Tibial nerve (tissue), 4 donors: Measurements from ENCODE around the gene RUNX2. TPM values are rescaled to one million over a fixed set of nuclear protein-coding genes. Genes with fewer than 3 reads are reported as not detected.

Experiments
- DNase-seq, 2 donors: peaks; one replicate each; pipeline ENCODE4 v3.0.0-alpha.2; 2019; ENCODE audit warnings: low spot score in 2 of 2
- H3K27ac ChIP-seq, 4 donors: fragments of 200-600 bp; sonication (generic) in 3 of 4; one replicate each; pipeline ENCODE4 v1.5.1; 2017 to 2019; ENCODE audit warnings: mild to moderate bottlenecking in 1 of 4
- H3K27me3 ChIP-seq, 2 donors: fragments of 200-600 bp; sonication (generic) in 1 of 2; one replicate each; pipeline versions ENCODE4 v1.5.1 to v1.6.0; 2017 to 2019
- H3K36me3 ChIP-seq, 3 donors: fragments of 200-600 bp; sonication (generic); one replicate each; pipeline ENCODE4 v1.5.1; 2018 to 2019
- H3K4me1 ChIP-seq, 4 donors: fragments of 200-600 bp; sonication (generic) in 3 of 4; one replicate each; pipeline ENCODE4 v1.5.1; 2017 to 2019
- H3K4me3 ChIP-seq, 4 donors: fragments of 200-600 bp; sonication (generic) in 3 of 4; one replicate each; pipeline ENCODE4 v1.5.1; 2017 to 2019; ENCODE audit warnings: mild to moderate bottlenecking in 1 of 4, moderate library complexity in 1 of 4
- H3K9me3 ChIP-seq, 4 donors: fragments of 200-600 bp; sonication (generic) in 3 of 4; one replicate each; pipeline ENCODE4 v1.5.1; 2017 to 2019
- CTCF ChIP-seq, 5 experiments: fragments of 200-600 bp in 3 of 5; fragments of 450-650 bp in 2 of 5; sonication (generic) in 3 of 5; IDR thresholded peaks; one replicate each; pipeline ENCODE4 v1.5.1; 2016 to 2019; ENCODE audit warnings: antibody characterized with exemption in 5 of 5, mild to moderate bottlenecking in 3 of 5, moderate library complexity in 2 of 5
- EP300 ChIP-seq, 2 donors: sonication (generic); formaldehyde crosslinking; IDR thresholded peaks; one replicate each; pipeline ENCODE4 v1.6.1; 2017; ENCODE audit warnings: antibody characterized with exemption in 2 of 2, mild to moderate bottlenecking in 1 of 2
- POLR2A ChIP-seq, 2 donors: fragments of 450-650 bp; IDR thresholded peaks; one replicate each; pipeline ENCODE4 v1.6.1; 2017; ENCODE audit warnings: antibody characterized with exemption in 2 of 2, mild to moderate bottlenecking in 2 of 2, moderate library complexity in 2 of 2
- WGBS, 2 donors: methylation state at CpG; one replicate each; pipeline ENCODE4 v1.1.5; 2018; 5-methylcytosine and 5-hydroxymethylcytosine counted together
- total RNA-seq, 4 donors: library from RNA; depleted of rRNA; stranded (reverse); fragments of >200 nt; gene quantifications; one replicate each; pipeline ENCODE4 v1.1.0, GENCODE V29; 2016

The RUNX2 gene
- total RNA-seq, 4 donors from 2014 or later, result 6.3 to 12.3 (median 7.8) TPM

- 81 to 83% methylated on average over 6 of the region's 6 CpGs for WGBS, 2 donors
- no peak for TF ChIP-seq CTCF (IDR thresholded peaks at IDR 0.05)
- TF ChIP-seq EP300 (IDR thresholded peaks at IDR 0.05), result no peak
- no peak for TF ChIP-seq POLR2A (IDR thresholded peaks at IDR 0.05)
- no peaks in the 10 kb centered on the region for H3K27me3 ChIP-seq
These were observed 127.3 kb downstream of the RUNX2 start for GRCh38 chr6:45455408-45455807.

GRCh38 chr6:45457141-45457540 lies 129.0 kb downstream of the RUNX2 start:
- H3K9me3 ChIP-seq, result peaks cover 0 to 3% (median 0%) of the 10 kb centered on the region in 4 donors
- no peak for TF ChIP-seq EP300 (IDR thresholded peaks at IDR 0.05)
- no peak for TF ChIP-seq POLR2A (IDR thresholded peaks at IDR 0.05)
- TF ChIP-seq CTCF (IDR thresholded peaks at IDR 0.05), result no peak
- no peak for DNase-seq
- H3K27ac ChIP-seq, result no peak overlapping the region
- no peaks in the 10 kb centered on the region for H3K36me3 ChIP-seq
- H3K4me3 ChIP-seq, result no peak overlapping the region
- H3K27me3 ChIP-seq, result no peaks in the 10 kb centered on the region
- H3K4me1 ChIP-seq, result peaks cover 0 to 9% (median 4%) of the 10 kb centered on the region in 4 donors

More at GRCh38 chr6:45455408-45455807, 127.3 kb downstream of the RUNX2 start:
- Histone ChIP-seq H3K9me3 (peaks cover 0 to 3% (median 0%) of the 10 kb centered on the region in 4 donors), H3K36me3 (peaks cover 0 to 5% (median 0%) of the 10 kb centered on the region in 3 donors), H3K27ac (no peak overlapping the region), H3K4me3 (no peak overlapping the region), H3K4me1 (peaks cover 0 to 9% (median 4%) of the 10 kb centered on the region in 4 donors)
- DNase-seq, result no peak

GRCh38 chr6:45458672-45459071 lies 130.5 kb downstream of the RUNX2 start:
- 81 to 89% methylated on average over 2 of the region's 2 CpGs for WGBS, 2 donors
- H3K4me3 ChIP-seq, result no peak overlapping the region
- no peaks in the 10 kb centered on the region for H3K27me3 ChIP-seq
- no peak for TF ChIP-seq POLR2A (IDR thresholded peaks at IDR 0.05)
- TF ChIP-seq EP300 (IDR thresholded peaks at IDR 0.05), result no peak
- no peak for TF ChIP-seq CTCF (IDR thresholded peaks at IDR 0.05)
- H3K27ac ChIP-seq, result no peak overlapping the region
- no peaks in the 10 kb centered on the region for H3K36me3 ChIP-seq
- peaks cover 0 to 8% (median 3%) of the 10 kb centered on the region in 4 donors for H3K4me1 ChIP-seq
- H3K9me3 ChIP-seq, result peaks cover 0 to 3% (median 0%) of the 10 kb centered on the region in 4 donors
- no peak for DNase-seq

GRCh38 chr6:45460166-45460565 lies 132.0 kb downstream of the RUNX2 start:
- 97 to 98% methylated on average over 2 of the region's 2 CpGs for WGBS, 2 donors
- no peak for DNase-seq

GRCh38 chr6:45461486-45461885 lies 133.4 kb downstream of the RUNX2 start:
- no peak for DNase-seq
- 75% methylated on average over 3 of the region's 3 CpGs for WGBS, 2 donors

More at GRCh38 chr6:45460166-45460565, 132.0 kb downstream of the RUNX2 start:
- TF ChIP-seq POLR2A (IDR thresholded peaks at IDR 0.05), result no peak
- no peak for TF ChIP-seq CTCF (IDR thresholded peaks at IDR 0.05)
- no peak for TF ChIP-seq EP300 (IDR thresholded peaks at IDR 0.05)
- peaks cover 0 to 3% (median 0%) of the 10 kb centered on the region in 4 donors for H3K9me3 ChIP-seq
- H3K4me3 ChIP-seq, result no peak overlapping the region
- no peaks in the 10 kb centered on the region for H3K36me3 ChIP-seq
- no peaks in the 10 kb centered on the region for H3K4me1 ChIP-seq
- no peaks in the 10 kb centered on the region for H3K27me3 ChIP-seq
- no peak overlapping the region for H3K27ac ChIP-seq

More at GRCh38 chr6:45461486-45461885, 133.4 kb downstream of the RUNX2 start:
- Histone ChIP-seq H3K27ac (no peak overlapping the region), H3K4me3 (no peak overlapping the region), H3K27me3 (no peaks in the 10 kb centered on the region), H3K36me3 (no peaks in the 10 kb centered on the region), H3K9me3 (peaks cover 0 to under 1% (median 0%) of the 10 kb centered on the region in 4 donors), H3K4me1 (peaks cover 0 to 2% (median 0%) of the 10 kb centered on the region in 4 donors)
- TF ChIP-seq POLR2A (IDR thresholded peaks at IDR 0.05), result no peak
- TF ChIP-seq CTCF (IDR thresholded peaks at IDR 0.05), result no peak
- no peak for TF ChIP-seq EP300 (IDR thresholded peaks at IDR 0.05)
